ENCODE data around the gene HYCC1. TPM values are rescaled to one million over a fixed set of nuclear protein-coding genes. Genes with fewer than 3 reads are reported as not detected.
A peak's percentile ranks its signal among the peaks of the same experiment; 100 is the strongest.
"Not testable (repeated sequence)": the region's sequence is repeated elsewhere in the genome, so short reads cannot be mapped to it uniquely, and the experiment has no call there.

The HYCC1 gene
- total RNA-seq, 2 experiments from 2014 or later = 19.5 to 19.7 TPM

- intact Hi-C loops (cut with micrococcal nuclease); H3K9me3 Mint-ChIP-seq; H3K27ac Mint-ChIP-seq; CTCF ChIA-PET; H3K4me1 Mint-ChIP-seq (ENCODE audit: low read depth); H3K4me3 Mint-ChIP-seq; H3K27me3 Mint-ChIP-seq (ENCODE audit: low read depth); H3K36me3 Mint-ChIP-seq (ENCODE audit: low read depth); DNase-seq: not testable (repeated sequence)
These were observed 21.8 kb upstream of the HYCC1 start for GRCh38 chr7:23035542-23036371.

- CTCF ChIA-PET = no interaction called here
- H3K27me3 Mint-ChIP-seq (ENCODE audit: low read depth) = peaks cover 10% of the 10 kb centered on the region
These were observed 13.3 kb upstream of the HYCC1 start for GRCh38 chr7:23027261-23027660.

GRCh38 chr7:23026164-23026563, 12.2 kb upstream of the HYCC1 start:
- no peaks in the 10 kb centered on the region for H3K36me3 Mint-ChIP-seq (ENCODE audit: low read depth)
- H3K27me3 Mint-ChIP-seq (ENCODE audit: low read depth) = peaks cover 11% of the 10 kb centered on the region
- DNase-seq = no peak
- H3K4me1 Mint-ChIP-seq (ENCODE audit: low read depth) = peaks cover 14% of the 10 kb centered on the region
- CTCF ChIA-PET = interaction anchor here (0.8 kb wide), 1 partner anchor 28 kb away, joined by 3 read pairs; no protein-coding TSS in a partner anchor
- no peak overlapping the region for H3K27ac Mint-ChIP-seq
- intact Hi-C loops (cut with micrococcal nuclease) = no loop called here
- H3K4me3 Mint-ChIP-seq = no peak overlapping the region
- H3K9me3 Mint-ChIP-seq = no peaks in the 10 kb centered on the region

More at GRCh38 chr7:23027261-23027660, 13.3 kb upstream of the HYCC1 start:
- intact Hi-C loops (cut with micrococcal nuclease) = no loop called here
- Mint-ChIP-seq H3K9me3 (no peaks in the 10 kb centered on the region), H3K4me3 (no peak overlapping the region), H3K4me1 (ENCODE audit: low read depth) (peaks cover 3% of the 10 kb centered on the region), H3K27ac (no peak overlapping the region), H3K36me3 (ENCODE audit: low read depth) (no peaks in the 10 kb centered on the region)
- no peak for DNase-seq

GRCh38 chr7:23024454-23024853, 10.5 kb upstream of the HYCC1 start:
- peaks cover 25% of the 10 kb centered on the region for H3K4me1 Mint-ChIP-seq (ENCODE audit: low read depth)
- no peak for DNase-seq
- peaks cover 11% of the 10 kb centered on the region for H3K27me3 Mint-ChIP-seq (ENCODE audit: low read depth)
- H3K27ac Mint-ChIP-seq = no peak overlapping the region
- no peaks in the 10 kb centered on the region for H3K36me3 Mint-ChIP-seq (ENCODE audit: low read depth)
- intact Hi-C loops (cut with micrococcal nuclease) = no loop called here
- no peaks in the 10 kb centered on the region for H3K9me3 Mint-ChIP-seq
- H3K4me3 Mint-ChIP-seq = no peak overlapping the region
- CTCF ChIA-PET = interaction anchor here (0.8 to 0.9 kb wide), 2 partner anchors 31 to 164 kb away, joined by 3 to 5 read pairs; no protein-coding TSS in a partner anchor

GRCh38 chr7:23022851-23023250, 8.9 kb upstream of the HYCC1 start:
- Mint-ChIP-seq H3K4me3 (no peak overlapping the region), H3K36me3 (ENCODE audit: low read depth) (no peaks in the 10 kb centered on the region), H3K27me3 (ENCODE audit: low read depth) (peaks cover 9% of the 10 kb centered on the region), H3K4me1 (ENCODE audit: low read depth) (peaks cover 25% of the 10 kb centered on the region), H3K27ac (no peak overlapping the region), H3K9me3 (no peaks in the 10 kb centered on the region)
- no peak for DNase-seq
- CTCF ChIA-PET = no interaction called here
- intact Hi-C loops (cut with micrococcal nuclease) = loop anchor here (1.0 kb wide), 1 partner anchor 9 kb away; the partner anchor contains the start of gene HYCC1

GRCh38 chr7:23022258-23022769, 8.4 kb upstream of the HYCC1 start:
- Mint-ChIP-seq H3K9me3 (no peaks in the 10 kb centered on the region), H3K27me3 (ENCODE audit: low read depth) (peaks cover 9% of the 10 kb centered on the region), H3K27ac (no peak overlapping the region), H3K4me3 (no peak overlapping the region), H3K4me1 (ENCODE audit: low read depth) (peaks cover 25% of the 10 kb centered on the region), H3K36me3 (ENCODE audit: low read depth) (no peaks in the 10 kb centered on the region)
- no peak for DNase-seq
- CTCF ChIA-PET = interaction anchor here (1.5 kb wide), 1 partner anchor 64 kb away, joined by 3 read pairs; no protein-coding TSS in a partner anchor
- intact Hi-C loops (cut with micrococcal nuclease) = loop anchor here (1.0 kb wide), 1 partner anchor 8 kb away; the partner anchor contains the start of gene HYCC1

GRCh38 chr7:23021596-23021995, 7.7 kb upstream of the HYCC1 start:
- Mint-ChIP-seq H3K9me3 (no peaks in the 10 kb centered on the region), H3K36me3 (ENCODE audit: low read depth) (no peaks in the 10 kb centered on the region), H3K27me3 (ENCODE audit: low read depth) (peaks cover 9% of the 10 kb centered on the region), H3K4me3 (no peak overlapping the region), H3K27ac (no peak overlapping the region), H3K4me1 (ENCODE audit: low read depth) (peaks cover 25% of the 10 kb centered on the region)
- intact Hi-C loops (cut with micrococcal nuclease) = loop anchor here (1.0 kb wide), 4 partner anchors 28 to 359 kb away; partner anchors contain the start of gene TOMM7
- CTCF ChIA-PET = interaction anchor here (1.5 kb wide), 1 partner anchor 65 kb away, joined by 3 read pairs; no protein-coding TSS in a partner anchor
- no peak for DNase-seq

GRCh38 chr7:23020742-23021401, 6.9 kb upstream of the HYCC1 start:
- CTCF ChIA-PET = interaction anchor here (0.6 to 1.5 kb wide), 2 partner anchors 65 to 169 kb away, joined by 3 to 5 read pairs; no protein-coding TSS in a partner anchor
- H3K27me3 Mint-ChIP-seq (ENCODE audit: low read depth) = peaks cover 9% of the 10 kb centered on the region
- peak overlapping the region; percentile 72 for H3K27ac Mint-ChIP-seq
- H3K4me1 Mint-ChIP-seq (ENCODE audit: low read depth) = peaks cover 25% of the 10 kb centered on the region
- intact Hi-C loops (cut with micrococcal nuclease) = loop anchor here (1.0 kb wide), 4 partner anchors 28 to 359 kb away; partner anchors contain the start of gene TOMM7
- DNase-seq = peak; percentile 43
- no peak overlapping the region for H3K4me3 Mint-ChIP-seq
- H3K36me3 Mint-ChIP-seq (ENCODE audit: low read depth) = no peaks in the 10 kb centered on the region
- no peaks in the 10 kb centered on the region for H3K9me3 Mint-ChIP-seq

- no peak overlapping the region for H3K27ac Mint-ChIP-seq
- DNase-seq = no peak
- CTCF ChIA-PET = interaction anchor here (0.6 to 2.4 kb wide), 2 partner anchors 36 to 499 kb away, joined by 3 to 11 read pairs; no protein-coding TSS in a partner anchor
- peaks cover 2% of the 10 kb centered on the region for H3K36me3 Mint-ChIP-seq (ENCODE audit: low read depth)
- intact Hi-C loops (cut with micrococcal nuclease) = loop anchor here (10.0 kb wide), 3 partner anchors 456 to 1594 kb away; partner anchors contain the start of genes CDCA7L, IGF2BP3 and SP4
- H3K4me1 Mint-ChIP-seq (ENCODE audit: low read depth) = peaks cover 30% of the 10 kb centered on the region
- H3K4me3 Mint-ChIP-seq = no peak overlapping the region
- H3K9me3 Mint-ChIP-seq = no peaks in the 10 kb centered on the region
- H3K27me3 Mint-ChIP-seq (ENCODE audit: low read depth) = peaks cover 6% of the 10 kb centered on the region
These were observed 4.8 kb upstream of the HYCC1 start for GRCh38 chr7:23018750-23019149.

- CTCF ChIA-PET = no interaction called here
- Mint-ChIP-seq H3K27ac (no peak overlapping the region), H3K4me1 (ENCODE audit: low read depth) (peaks cover 27% of the 10 kb centered on the region), H3K4me3 (no peak overlapping the region), H3K9me3 (no peaks in the 10 kb centered on the region), H3K36me3 (ENCODE audit: low read depth) (peaks cover 3% of the 10 kb centered on the region), H3K27me3 (ENCODE audit: low read depth) (peaks cover 5% of the 10 kb centered on the region)
- intact Hi-C loops (cut with micrococcal nuclease) = loop anchor here (10.0 kb wide), 3 partner anchors 457 to 1593 kb away; partner anchors contain the start of genes CDCA7L, IGF2BP3 and SP4
- no peak for DNase-seq
These were observed 3.4 kb upstream of the HYCC1 start for GRCh38 chr7:23017309-23017708.

GRCh38 chr7:23016345-23017253, 2.7 kb upstream of the HYCC1 start:
- CTCF ChIA-PET = interaction anchor here (2.5 kb wide), 1 partner anchor 38 kb away, joined by 7 read pairs; no protein-coding TSS in a partner anchor
- intact Hi-C loops (cut with micrococcal nuclease) = loop anchor here (10.0 kb wide), 3 partner anchors 458 to 1592 kb away; partner anchors contain the start of genes CDCA7L, IGF2BP3 and SP4
- peaks cover 3% of the 10 kb centered on the region for H3K36me3 Mint-ChIP-seq (ENCODE audit: low read depth)

More at GRCh38 chr7:23016345-23017253, 2.7 kb upstream of the HYCC1 start:
- H3K9me3 Mint-ChIP-seq = no peaks in the 10 kb centered on the region
- H3K27me3 Mint-ChIP-seq (ENCODE audit: low read depth) = peaks cover 3% of the 10 kb centered on the region
- no peak overlapping the region for H3K27ac Mint-ChIP-seq
- no peak for DNase-seq
- H3K4me3 Mint-ChIP-seq = no peak overlapping the region
- peaks cover 20% of the 10 kb centered on the region for H3K4me1 Mint-ChIP-seq (ENCODE audit: low read depth)
